Hematopoietic multipotent progenitor cell (in vitro differentiated cells): ENCODE results near the gene NPR1. TPM values are rescaled to one million over a fixed set of nuclear protein-coding genes. Genes with fewer than 3 reads are reported as not detected.
"Not testable (repeated sequence)": the region's sequence is repeated elsewhere in the genome, so short reads cannot be mapped to it uniquely, and the experiment has no call there.

Source experiments
- DNase-seq, 3 donors: peaks; one replicate each; pipeline ENCODE4 v3.0.0-alpha.2; 2011 to 2015; ENCODE audit warnings: low read depth in 2 of 3, low spot score in 2 of 3
- total RNA-seq: library from RNA; depleted of rRNA; stranded (reverse); fragments of >200 nt; gene quantifications from one replicate; pipeline ENCODE4 v1.2.3, GENCODE V29; 2012

The NPR1 gene
- total RNA-seq, 1 donor, result 0.27 TPM

- DNase-seq, result no peak
Measured at GRCh38 chr1:153649137-153649862, 29.2 kb upstream of the NPR1 start.

DNA sequence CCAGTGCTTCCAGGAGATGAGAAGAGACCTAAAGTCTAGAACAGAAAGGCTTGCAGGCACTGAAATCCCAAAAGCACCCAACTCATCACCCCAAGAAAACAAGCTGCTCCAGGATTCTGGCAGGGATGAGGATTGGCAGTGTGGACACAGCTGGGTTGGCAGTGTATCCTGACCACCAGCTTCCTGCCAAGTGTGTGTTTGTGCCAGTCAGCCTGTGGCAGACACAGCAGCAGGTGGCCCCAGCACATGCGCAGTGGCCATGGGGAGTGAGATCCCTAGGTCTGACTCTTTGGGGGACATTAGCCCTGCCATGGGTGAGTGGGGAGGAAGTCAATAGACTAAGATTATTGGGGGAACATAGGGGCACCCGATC, 28.6 kb upstream of the NPR1 start:
- no peak for DNase-seq

DNA sequence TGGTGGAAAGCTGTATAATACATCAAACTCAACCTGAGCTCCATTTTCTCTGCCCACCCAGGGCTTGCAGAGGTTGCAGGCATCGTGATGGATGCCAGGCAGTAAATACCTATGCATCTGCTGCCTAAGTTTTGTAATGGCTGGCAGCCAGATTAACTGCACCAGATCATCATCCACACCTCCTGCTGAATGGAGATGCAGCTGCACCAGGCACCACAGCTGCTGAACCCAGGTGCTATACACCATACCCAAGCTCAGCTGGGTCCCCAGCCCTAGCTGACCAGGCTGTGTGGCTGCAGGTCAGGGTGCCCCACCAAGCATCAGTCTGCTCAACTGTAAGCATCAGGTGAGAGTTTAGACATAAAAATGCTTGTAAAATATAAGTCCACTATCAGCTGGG, 26.7 kb upstream of the NPR1 start:
- DNase-seq, result no peak

GRCh38 chr1:153652805-153653500, 25.5 kb upstream of the NPR1 start:
- no peak for DNase-seq

GRCh38 chr1:153655333-153655732, 23.2 kb upstream of the NPR1 start:
- DNase-seq, result no peak

GRCh38 chr1:153658400-153659174, 19.9 kb upstream of the NPR1 start, which contains the start of gene SNAPIN:
SNAPIN (plus strand) TSS chr1:153658703; CDS start chr1:153658744, 41 bp downstream.
- DNase-seq, result peak; percentile 64 to 92 (median 89)

DNA sequence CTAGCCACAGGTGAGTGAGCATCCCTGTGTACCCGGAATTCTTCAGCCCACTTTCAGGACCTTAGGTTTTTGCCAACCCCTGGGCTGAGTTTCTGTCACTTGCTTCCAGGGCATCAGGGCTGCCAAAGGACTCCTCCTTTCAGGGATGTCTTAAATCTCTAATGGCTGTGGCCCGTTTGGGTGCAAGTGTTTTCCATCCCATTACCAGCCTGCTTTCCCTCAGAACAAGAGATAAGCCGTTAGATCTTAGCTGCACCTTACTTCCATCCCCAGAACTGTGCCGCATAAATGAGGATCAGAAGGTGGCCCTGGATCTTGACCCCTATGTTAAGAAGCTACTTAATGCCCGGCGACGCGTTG, 19.3 kb upstream of the NPR1 start:
- DNase-seq, result no peak

- DNase-seq, result no peak
Measured at GRCh38 chr1:153659656-153660055, 18.8 kb upstream of the NPR1 start.

- peak in 1 of 3 donors; percentile 23 for DNase-seq
Measured at GRCh38 chr1:153661111-153661708, 17.3 kb upstream of the NPR1 start.

DNA sequence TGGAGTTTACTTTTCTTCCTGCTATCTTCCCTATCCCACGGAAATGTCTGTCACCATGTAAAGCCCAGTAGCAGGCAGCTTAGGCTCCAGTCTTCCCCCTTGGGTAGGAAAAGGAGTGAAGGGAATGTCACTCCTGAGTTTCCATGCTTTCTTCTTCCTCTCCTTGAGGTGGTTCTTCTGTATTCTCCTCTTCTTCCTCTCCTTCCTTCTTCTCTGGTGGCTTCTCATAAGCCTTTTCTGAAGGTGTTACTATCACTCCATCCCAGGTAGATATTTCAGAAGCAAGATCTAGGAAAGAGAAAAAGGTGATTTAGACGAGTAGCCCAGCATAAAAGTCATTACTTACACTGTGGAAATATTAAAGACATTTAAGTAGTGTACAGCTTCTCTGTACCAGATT, 16.2 kb upstream of the NPR1 start:
- no peak for DNase-seq

GRCh38 chr1:153663211-153663610, 15.3 kb upstream of the NPR1 start:
- no peak for DNase-seq

- no peak for DNase-seq
Measured at GRCh38 chr1:153667439-153667838, 11.0 kb upstream of the NPR1 start.

DNA sequence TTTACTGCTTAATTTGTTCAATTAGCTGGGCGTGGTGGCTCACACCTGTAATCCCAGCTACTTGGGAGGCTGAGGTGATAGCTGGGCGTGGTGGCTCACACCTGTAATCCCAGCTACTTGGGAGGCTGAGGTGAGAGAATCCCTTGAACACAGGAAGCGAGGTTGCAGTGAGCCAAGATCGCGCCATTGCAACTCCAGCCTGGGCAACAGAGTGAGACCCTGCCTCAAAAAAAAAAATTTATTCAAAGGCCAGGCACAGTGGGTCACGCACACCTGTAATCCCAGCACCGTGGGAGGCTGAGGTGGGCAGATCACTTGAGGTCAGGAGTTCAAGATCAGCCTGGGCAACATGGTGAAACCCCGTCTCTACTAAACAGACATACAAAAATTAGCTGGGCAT, 9.8 kb upstream of the NPR1 start:
- DNase-seq, result not testable (repeated sequence)

GRCh38 chr1:153669606-153670005, 8.9 kb upstream of the NPR1 start:
- no peak for DNase-seq

DNA sequence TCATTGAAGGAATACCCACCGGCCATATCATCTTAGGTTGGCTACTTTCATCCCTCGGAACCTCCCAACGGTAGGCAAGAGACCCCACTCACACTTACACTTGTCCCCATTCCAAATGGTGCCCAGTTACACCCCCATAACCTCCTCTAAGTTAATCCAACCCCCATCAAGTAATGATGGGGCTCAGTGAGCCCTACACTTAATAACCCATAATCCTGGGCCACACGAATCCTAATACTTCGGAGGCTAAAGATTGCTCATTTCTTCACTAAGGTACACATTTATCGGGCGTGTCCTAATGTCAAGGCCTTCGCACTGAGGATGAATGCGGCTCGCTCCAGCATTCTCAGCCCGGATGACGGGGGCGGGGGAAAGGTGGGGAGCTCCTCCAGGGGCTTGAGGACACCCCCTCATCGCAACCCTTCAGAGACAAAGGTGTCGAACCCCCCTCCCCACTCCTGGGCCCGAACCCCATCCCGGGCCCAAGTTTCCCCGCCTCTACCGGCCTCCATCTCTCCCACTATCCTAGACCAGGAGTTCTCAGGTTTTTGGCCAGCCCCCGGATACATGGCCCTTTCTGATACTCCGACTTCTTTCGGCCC, 8.1 kb upstream of the NPR1 start:
- no peak for DNase-seq

- DNase-seq, result peak; percentile 88 to 99 (median 98)
Measured at GRCh38 chr1:153670859-153671627, 7.4 kb upstream of the NPR1 start, which contains the start of gene ILF2. ILF2 (minus strand) TSS chr1:153670993; CDS start chr1:153670922, 71 bp downstream.

DNA sequence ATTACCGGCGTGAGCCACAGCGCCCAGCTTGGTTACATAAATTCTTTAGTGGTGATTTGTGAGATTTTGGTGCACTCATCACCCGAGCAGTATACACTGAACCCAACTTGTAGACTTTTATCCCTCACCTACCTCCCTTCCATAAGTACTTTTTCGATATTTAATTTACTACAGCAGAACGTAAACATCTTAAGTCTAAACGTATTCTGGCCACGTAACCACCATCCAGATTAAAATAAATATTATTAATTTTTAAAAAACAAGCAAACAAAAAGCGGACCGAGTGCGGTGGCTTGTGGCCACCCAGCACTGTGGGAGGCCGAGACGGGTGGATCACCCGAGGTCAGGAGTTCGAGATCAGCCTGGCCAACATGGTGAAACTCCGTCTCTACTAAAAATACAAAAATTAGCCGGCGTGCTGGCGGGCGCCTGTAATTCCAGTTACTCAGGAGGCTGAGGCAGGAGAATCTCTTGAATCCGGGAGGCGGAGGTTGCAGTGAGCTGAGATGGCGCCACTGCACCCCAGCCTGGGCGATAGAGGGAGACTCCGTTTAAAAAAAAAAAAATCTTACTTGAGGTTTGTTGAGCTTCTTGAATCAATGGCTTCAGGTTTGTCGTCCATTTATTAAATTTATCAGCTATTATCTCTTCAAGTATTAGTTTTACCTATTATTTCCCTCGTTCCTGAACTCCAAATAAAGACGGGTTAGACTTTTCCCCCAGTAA, 6.7 kb upstream of the NPR1 start:
- DNase-seq, result peak in 1 of 3 donors; percentile 68

- DNase-seq, result no peak
Measured at GRCh38 chr1:153673511-153673910, 5.0 kb upstream of the NPR1 start.
